Small intestine (tissue), 7 donors: ENCODE results near the gene CARD10. TPM values are rescaled to one million over a fixed set of nuclear protein-coding genes. Genes with fewer than 3 reads are reported as not detected.

Source experiments
- DNase-seq, 2 donors: peaks; one replicate each; pipeline versions ENCODE4 v3.0.0 to v3.0.0-alpha.2; 2013
- FAIRE-seq: peaks from 2 replicates; lab custom pipeline; 2012; peaks lifted over from hg19 to GRCh38; lab: Jason Lieb, UNC
- H3K27ac ChIP-seq, 3 donors: one replicate each; pipeline ENCODE4 v1.5.1; 2013; ENCODE audit warnings: low read length in 2 of 3, mild to moderate bottlenecking in 2 of 3, control low read depth in 1 of 3, inconsistent platforms in 1 of 3, low read depth in 1 of 3, moderate library complexity in 1 of 3
- H3K27me3 ChIP-seq, 3 donors: one replicate each; pipeline ENCODE4 v1.6.1; 2013; ENCODE audit warnings: low read length in 3 of 3, inconsistent platforms in 1 of 3; ENCODE audit not compliant: control insufficient read depth in 3 of 3, insufficient read depth in 3 of 3
- H3K36me3 ChIP-seq, 3 donors: one replicate each; pipeline ENCODE4 v1.6.1; 2013; ENCODE audit warnings: low read length in 3 of 3, inconsistent platforms in 1 of 3, low read depth in 1 of 3, mild to moderate bottlenecking in 1 of 3, moderate library complexity in 1 of 3; ENCODE audit not compliant: control insufficient read depth in 3 of 3, insufficient read depth in 2 of 3
- H3K4me1 ChIP-seq, 3 donors: one replicate each; pipeline ENCODE4 v1.6.1; 2013; ENCODE audit warnings: low read length in 2 of 3, inconsistent platforms in 1 of 3, low read depth in 1 of 3, mild to moderate bottlenecking in 1 of 3, moderate library complexity in 1 of 3; ENCODE audit not compliant: control insufficient read depth in 3 of 3, insufficient read depth in 2 of 3
- H3K4me3 ChIP-seq, 3 donors: one replicate each; pipeline ENCODE4 v1.5.1; 2013; ENCODE audit warnings: low read length in 3 of 3, control low read depth in 1 of 3, inconsistent platforms in 1 of 3, low read depth in 1 of 3, mild to moderate bottlenecking in 1 of 3, moderate library complexity in 1 of 3
- H3K9me3 ChIP-seq, 2 donors: one replicate each; pipeline ENCODE4 v1.6.1; 2013; ENCODE audit warnings: low read depth in 1 of 2, low read length in 1 of 2; ENCODE audit not compliant: control insufficient read depth in 2 of 2, insufficient read depth in 1 of 2
- WGBS, 3 donors: extraction: QIAGEN DNeasy Blood & Tissue Kit; methylation state at CpG; one replicate each; pipeline ENCODE4 v1.1.7; 2013; 5-methylcytosine and 5-hydroxymethylcytosine counted together
- polyA plus RNA-seq, 4 donors: library from polyadenylated mRNA; stranded (reverse) in 3 of 4; unstranded in 1 of 4; fragments of 200-250 nt in 3 of 4; fragments of 120-200 nt in 1 of 4; gene quantifications; one replicate each; pipeline versions ENCODE4 v1.2.1 to v1.2.3, GENCODE V29; 2013
- donor health status: healthy with polysubstance abuse.
- donor health status: control.
- donor health status: control.
- donor health status: Bipolar disorder and iron deficiency.
- donor health status: healthy.

The CARD10 gene
- polyA plus RNA-seq, 4 donors = 31.5 to 129 (median 88.8) TPM

DNA sequence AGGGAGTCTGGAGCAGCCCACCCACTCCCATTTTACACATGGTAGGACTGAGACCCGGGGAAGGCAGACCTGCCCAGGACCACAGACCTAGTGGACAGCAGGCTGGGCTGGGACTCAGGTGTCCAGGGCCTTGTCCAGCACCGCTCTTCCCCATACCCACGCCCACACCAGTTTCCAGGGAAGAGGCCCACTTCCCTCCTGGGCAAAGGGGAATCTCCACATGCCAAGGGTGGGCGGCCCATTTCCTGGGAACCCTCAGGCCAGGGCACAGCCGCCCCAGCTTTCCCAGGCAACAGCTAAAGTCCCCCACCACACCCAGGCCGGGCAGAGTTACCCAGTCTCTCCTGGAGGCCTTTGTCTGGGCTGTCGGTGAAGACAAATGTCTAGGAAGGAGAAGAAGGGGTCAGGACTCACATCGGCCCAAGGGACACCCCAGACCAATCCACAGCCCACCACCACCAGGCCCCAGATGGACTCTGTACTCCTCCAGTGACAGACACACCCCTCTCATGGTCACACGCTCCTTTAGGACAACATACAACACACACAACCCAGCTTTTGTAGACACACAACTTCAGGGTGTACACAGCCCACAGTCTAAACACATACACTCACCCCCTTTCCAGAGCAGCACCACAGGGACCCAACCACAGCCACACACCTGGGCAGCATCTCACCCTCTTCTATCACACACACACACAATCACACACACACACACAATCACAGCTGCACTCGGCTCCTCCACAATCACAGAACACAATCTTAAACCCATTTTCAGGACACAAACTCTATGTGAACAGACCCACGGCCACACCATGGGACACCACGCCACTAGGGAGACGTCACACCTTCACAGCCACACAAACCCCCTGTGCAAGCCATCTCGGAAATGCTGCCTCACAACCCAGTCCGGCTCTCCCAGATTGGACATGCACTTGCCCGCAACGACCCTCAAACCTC, 38.5 kb downstream of the CARD10 start:
- 72 to 80% (median 76%) methylated on average over 16 to 17 of the region's 17 CpGs for WGBS, 3 donors
- FAIRE-seq = no peak

DNA sequence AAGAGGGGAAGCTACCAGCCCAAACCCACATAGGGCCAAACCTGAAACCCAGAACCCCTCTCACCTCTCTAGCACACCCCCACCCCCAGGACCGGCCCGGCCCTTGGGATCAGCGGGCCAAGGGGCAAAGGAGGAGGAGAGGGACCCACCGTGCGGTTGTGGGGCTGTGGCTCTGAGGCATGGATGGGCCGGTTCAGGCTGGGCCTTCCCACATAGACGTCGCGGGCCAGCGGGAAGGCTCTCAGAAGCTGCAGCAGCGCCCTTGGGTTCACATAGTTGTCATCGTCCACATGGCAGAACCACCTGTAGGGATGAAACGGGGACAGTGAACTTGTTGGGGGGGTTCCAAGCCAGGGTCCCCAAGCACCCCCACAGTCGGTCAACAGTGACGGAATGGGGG, 40.0 kb downstream of the CARD10 start:
- Histone ChIP-seq H3K36me3 (peaks cover 2 to 14% (median 4%) of the 10 kb centered on the region in 3 donors), H3K27ac (no peak overlapping the region), H3K9me3 (no peaks in the 10 kb centered on the region), H3K4me1 (peaks cover 0 to 20% (median 0%) of the 10 kb centered on the region in 3 donors), H3K4me3 (no peak overlapping the region), H3K27me3 (no peaks in the 10 kb centered on the region)
- FAIRE-seq = no peak
- WGBS, 3 donors = 87 to 91% (median 89%) methylated on average over 15 of the region's 15 CpGs
- DNase-seq = no peak

More for the DNA sequence above, 38.5 kb downstream of the CARD10 start:
- DNase-seq = peak in 1 of 2 donors; percentile 19
- Histone ChIP-seq H3K9me3 (no peaks in the 10 kb centered on the region), H3K4me1 (peaks cover 0 to 22% (median 0%) of the 10 kb centered on the region in 3 donors), H3K27ac (no peak overlapping the region), H3K36me3 (peaks cover 2 to 10% (median 4%) of the 10 kb centered on the region in 3 donors), H3K4me3 (no peak overlapping the region), H3K27me3 (no peaks in the 10 kb centered on the region)

DNA sequence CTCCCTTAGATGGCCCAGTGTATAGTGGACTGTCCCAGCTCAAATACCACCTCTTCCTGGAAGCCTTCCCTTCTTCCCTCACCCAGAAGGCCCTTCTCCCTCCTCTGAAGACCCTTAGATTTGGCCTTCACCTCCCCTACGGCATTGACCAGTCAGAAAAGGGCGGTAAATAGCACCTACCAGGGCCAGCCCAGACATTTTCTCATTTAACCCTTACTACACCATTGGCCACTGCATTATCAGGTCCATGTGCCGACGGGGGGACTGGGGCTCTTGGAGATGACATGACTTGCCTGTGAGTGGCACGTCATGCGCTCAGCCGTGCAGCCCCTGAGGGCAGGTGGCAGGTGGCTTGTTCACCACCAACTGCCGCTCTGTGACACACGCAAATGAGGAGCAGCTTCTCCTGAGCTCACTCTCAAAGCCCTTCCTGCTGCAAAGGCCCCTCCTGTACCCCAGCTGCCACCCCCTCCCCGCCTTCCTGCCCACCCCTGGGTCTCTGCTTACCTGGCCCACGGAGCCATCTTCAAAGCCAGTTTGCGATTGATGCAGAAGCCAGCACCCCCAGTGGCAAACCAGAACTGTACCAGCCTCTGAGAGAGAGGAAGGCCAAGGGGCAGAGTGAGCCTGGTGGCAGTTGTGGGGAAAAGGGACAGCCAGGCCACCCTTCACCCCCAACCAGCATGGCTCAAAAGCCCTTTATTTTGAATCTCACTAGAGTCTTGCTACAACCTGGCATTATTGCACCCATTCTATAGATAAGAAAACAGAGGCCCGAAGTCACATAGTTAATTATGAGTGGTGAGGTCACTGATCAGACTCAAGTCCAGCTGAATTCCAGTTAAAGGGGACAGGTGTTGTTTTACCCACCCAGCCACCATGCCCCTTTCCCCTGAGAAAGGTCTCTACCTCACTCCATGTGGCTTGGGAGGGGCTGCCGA, 42.6 kb downstream of the CARD10 start:
- no peak overlapping the region for H3K4me3 ChIP-seq
- peaks cover 0 to 12% (median 0%) of the 10 kb centered on the region in 3 donors for H3K4me1 ChIP-seq
- no peak for DNase-seq
- no peaks in the 10 kb centered on the region for H3K27me3 ChIP-seq
- peaks cover 2 to 11% (median 4%) of the 10 kb centered on the region in 3 donors for H3K36me3 ChIP-seq
- no peak overlapping the region for H3K27ac ChIP-seq
- FAIRE-seq = no peak
- no peaks in the 10 kb centered on the region for H3K9me3 ChIP-seq
- 76 to 84% (median 82%) methylated on average over 14 of the region's 14 CpGs for WGBS, 3 donors

DNA sequence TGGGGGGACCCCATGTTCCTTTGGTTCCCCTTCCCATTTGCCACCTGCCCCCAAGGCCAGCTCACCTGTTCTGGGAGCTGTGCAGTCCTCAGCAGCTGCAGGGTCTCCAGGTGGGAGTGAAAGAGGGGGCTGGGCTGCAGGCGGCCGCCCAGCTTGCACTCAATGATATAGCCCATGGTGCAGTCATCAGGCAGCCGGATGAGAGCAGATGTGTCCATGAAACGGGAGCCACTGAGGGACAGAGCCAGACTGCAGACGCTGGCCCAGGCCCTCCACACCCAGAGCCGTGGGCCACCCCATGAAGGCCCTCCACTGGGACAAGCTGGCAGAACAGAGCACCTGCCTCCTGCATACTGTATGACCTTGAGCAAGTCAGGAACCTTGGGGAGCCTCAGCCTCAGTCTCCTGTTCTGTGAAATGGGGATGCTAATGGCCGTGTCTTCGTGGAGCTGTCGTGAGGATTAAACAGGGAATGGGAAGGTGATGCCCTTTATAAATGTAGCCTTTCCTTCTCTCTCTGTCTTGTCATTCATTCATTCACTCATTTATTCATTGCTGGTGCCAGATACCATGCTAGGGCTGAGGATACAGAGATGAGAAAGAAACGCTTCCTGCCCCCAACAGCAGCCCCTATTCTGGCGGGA, 44.6 kb downstream of the CARD10 start:
- Histone ChIP-seq H3K27ac (no peak overlapping the region), H3K27me3 (no peaks in the 10 kb centered on the region), H3K36me3 (peaks cover 2 to 14% (median 4%) of the 10 kb centered on the region in 3 donors), H3K9me3 (no peaks in the 10 kb centered on the region), H3K4me1 (peaks cover 0 to 3% (median 0%) of the 10 kb centered on the region in 3 donors), H3K4me3 (no peak overlapping the region)
- FAIRE-seq (no peak), DNase-seq (no peak)
- WGBS, 3 donors = 81 to 92% (median 84%) methylated on average over 11 of the region's 11 CpGs

DNA sequence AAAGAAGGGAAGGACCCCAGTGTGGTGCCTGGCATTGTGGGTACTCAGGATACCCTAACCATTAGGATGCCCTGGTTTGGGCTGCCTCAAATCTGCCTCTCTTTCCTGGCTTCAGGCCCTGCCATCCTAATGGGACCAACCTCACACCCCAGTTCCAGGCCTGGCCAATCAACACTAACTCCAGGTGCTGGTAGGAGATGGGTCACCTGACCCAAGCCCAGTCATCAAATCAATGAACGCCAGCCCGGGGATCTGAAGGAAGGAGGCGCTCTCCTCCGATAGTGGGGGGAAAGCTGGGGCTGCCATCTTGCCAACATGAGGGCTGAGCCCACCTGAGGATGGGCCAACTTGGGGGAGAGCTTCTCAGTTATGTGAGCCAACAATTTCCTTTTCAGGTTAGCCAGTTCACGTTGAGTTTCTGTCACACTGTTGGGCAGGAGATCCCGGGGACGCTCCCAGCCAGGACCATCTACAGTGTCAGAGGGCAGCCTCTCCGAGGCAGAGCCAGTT, 45.7 kb downstream of the CARD10 start:
- Histone ChIP-seq H3K27me3 (no peaks in the 10 kb centered on the region), H3K9me3 (no peaks in the 10 kb centered on the region), H3K36me3 (peaks cover 0 to 9% (median 2%) of the 10 kb centered on the region in 3 donors), H3K4me3 (no peak overlapping the region), H3K4me1 (peaks cover 0 to 6% (median 0%) of the 10 kb centered on the region in 3 donors), H3K27ac (no peak overlapping the region)
- no peak for DNase-seq
- FAIRE-seq = no peak
- WGBS, 3 donors = 70 to 83% (median 73%) methylated on average over 8 of the region's 8 CpGs

DNA sequence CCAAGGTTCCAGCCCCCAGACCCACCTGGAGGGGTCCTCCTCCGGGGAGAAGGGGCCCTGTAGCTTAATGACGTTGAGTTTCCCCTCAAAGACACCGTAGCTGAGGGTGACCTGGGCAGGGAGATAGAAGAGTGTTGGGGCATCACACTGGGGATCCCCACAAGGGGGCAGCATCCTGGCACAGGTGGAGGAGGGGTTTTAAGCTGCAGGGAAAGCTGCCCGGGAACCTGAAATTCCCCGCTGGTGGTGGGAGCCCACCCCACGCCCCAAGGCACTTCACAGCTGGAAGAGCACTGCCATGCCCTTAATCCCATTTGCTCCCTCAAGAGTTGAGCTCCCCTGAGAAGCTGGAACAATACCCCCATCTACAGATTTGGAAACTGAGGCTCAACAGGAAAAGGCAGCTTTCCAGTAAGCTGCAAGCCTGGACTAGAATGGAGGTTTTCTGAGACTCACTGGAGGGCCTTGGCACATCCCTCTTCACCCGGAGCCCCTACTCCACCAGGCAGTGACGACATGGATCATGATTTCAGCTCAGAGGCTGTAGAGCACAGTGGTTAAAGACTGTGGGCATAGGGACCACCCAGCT, 46.7 kb downstream of the CARD10 start:
- no peak overlapping the region for H3K27ac ChIP-seq
- H3K4me1 ChIP-seq = peaks cover 0 to 6% (median 0%) of the 10 kb centered on the region in 3 donors
- no peaks in the 10 kb centered on the region for H3K27me3 ChIP-seq
- peak; percentile 49 to 60 for DNase-seq
- no peak overlapping the region for H3K4me3 ChIP-seq
- 20 to 38% (median 34%) methylated on average over 7 to 8 of the region's 8 CpGs for WGBS, 3 donors
- H3K36me3 ChIP-seq = peaks cover 0 to 9% (median 2%) of the 10 kb centered on the region in 3 donors
- FAIRE-seq = no peak
- H3K9me3 ChIP-seq = no peaks in the 10 kb centered on the region

DNA sequence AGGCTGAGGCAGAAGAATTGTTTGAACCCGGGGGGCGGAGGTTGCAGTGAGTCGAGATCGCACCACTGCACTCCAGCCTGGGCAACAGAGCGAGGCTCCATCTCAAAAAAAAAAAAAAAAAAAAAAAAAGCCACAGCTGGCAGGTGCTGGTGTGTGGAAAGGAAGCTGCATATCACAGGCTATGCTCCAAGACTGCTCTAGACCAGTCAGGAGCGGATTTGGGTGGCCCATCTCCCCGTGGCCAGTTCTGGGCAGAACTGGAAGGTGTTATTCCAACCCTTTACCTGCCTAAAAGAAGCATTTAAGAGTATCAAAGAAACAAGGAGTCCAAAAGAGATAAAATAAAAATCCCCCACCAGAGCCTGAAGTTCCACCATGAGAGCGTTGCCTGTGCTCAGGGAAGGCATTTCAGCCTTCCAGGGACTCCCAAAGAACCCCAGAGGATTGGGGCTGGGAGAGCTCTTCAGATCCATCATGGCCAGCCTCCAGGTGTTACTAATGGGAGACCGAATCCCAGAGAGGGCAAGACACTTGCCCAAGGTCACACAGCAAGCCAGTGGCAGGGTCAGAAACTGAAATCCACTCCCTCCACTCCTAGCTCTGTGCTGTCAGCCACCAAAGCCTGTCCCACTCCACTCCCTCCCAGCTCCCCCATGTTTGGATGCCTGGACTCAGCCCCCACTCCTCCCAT, 47.3 kb downstream of the CARD10 start:
- no peaks in the 10 kb centered on the region for H3K27me3 ChIP-seq
- WGBS, 3 donors = 71 to 89% (median 74%) methylated on average over 9 of the region's 9 CpGs
- H3K36me3 ChIP-seq = peaks cover 0 to 9% (median 1%) of the 10 kb centered on the region in 3 donors
- no peak for FAIRE-seq
- no peak for DNase-seq
- H3K27ac ChIP-seq = no peak overlapping the region
- H3K4me3 ChIP-seq = no peak overlapping the region
- no peaks in the 10 kb centered on the region for H3K9me3 ChIP-seq
- H3K4me1 ChIP-seq = peaks cover 0 to 6% (median 0%) of the 10 kb centered on the region in 3 donors
